Measurements from ENCODE around the gene PARD3.

DNA sequence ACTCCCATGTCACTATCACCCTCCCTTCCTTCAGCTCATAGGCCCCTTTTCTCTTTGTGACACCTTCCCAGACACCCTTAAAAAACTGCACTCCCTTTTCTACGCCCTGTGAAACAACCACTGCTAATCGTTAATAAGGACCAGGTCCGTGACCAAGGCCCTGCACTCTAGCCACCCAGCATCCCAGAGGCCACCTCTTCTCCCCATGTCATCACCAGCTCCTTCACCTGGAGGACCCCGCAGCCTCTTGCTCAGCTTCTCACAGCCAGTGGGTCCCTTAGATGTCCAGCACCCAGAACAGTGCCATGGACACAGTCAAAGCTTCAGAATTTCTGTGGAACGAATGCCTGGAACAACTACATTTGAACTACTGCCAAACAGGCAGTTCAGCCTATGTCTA is 2.3 kb downstream of the PARD3 start:
- TF ChIP-seq, protein P1, sequence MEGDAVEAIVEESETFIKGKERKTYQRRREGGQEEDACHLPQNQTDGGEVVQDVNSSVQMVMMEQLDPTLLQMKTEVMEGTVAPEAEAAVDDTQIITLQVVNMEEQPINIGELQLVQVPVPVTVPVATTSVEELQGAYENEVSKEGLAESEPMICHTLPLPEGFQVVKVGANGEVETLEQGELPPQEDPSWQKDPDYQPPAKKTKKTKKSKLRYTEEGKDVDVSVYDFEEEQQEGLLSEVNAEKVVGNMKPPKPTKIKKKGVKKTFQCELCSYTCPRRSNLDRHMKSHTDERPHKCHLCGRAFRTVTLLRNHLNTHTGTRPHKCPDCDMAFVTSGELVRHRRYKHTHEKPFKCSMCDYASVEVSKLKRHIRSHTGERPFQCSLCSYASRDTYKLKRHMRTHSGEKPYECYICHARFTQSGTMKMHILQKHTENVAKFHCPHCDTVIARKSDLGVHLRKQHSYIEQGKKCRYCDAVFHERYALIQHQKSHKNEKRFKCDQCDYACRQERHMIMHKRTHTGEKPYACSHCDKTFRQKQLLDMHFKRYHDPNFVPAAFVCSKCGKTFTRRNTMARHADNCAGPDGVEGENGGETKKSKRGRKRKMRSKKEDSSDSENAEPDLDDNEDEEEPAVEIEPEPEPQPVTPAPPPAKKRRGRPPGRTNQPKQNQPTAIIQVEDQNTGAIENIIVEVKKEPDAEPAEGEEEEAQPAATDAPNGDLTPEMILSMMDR (conservative IDR thresholded peaks at IDR 0.05 in 1 of 2, IDR thresholded peaks at IDR 0.05 in 1 of 2; ENCODE audit: low read depth in 1 of 2, low read length in 2 of 2) = no peak
- no peak for TF ChIP-seq EZH2 (IDR thresholded peaks at IDR 0.05; ENCODE audit: low read length, missing control alignments)

Data from fibroblast of lung (primary cell).